Measurements from ENCODE around the gene ZBTB17. TPM values are rescaled to one million over a fixed set of nuclear protein-coding genes. Genes with fewer than 3 reads are reported as not detected.

The ZBTB17 gene
- total RNA-seq, 1 donor from 2014 or later, result 56.5 TPM

DNA sequence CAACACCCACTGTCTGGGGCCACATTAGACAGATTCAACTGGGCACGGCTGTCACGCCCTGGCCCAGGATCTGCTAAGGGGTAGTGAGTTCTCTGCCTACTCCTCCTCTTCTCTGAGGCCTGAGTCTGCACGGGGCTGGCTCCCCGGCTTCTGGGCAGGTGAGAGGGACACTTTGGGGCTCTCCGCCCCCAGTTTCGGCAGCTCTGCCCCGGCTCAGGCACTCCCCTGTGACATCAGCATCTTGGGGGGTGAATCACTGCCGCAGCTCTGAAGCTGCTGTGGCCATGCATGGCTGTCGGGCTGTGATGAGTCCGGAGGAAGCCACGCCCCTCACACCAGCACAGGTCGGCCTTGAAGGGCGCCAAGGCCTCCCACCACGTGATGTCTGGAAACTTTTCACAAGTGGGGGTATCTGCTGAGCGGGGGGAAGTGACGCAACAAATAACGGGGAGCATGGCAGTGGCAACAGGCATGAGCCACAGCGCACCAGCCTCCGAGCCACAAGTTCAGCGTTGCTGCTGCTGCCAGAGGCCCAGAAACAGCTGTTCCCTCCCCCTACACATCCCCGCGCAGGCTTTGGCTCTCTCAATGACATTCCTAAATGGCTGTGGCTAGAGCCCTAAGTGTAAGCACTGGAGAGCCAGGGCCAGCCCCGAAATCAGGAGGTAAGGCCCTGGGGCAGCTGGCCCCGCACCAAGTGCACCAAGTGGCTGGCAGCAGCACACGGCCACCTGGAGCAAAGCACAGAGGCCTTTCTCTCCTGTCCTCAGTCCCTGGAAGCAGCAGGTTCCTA is 26.3 kb downstream of the ZBTB17 start:
- intact Hi-C loops (cut with micrococcal nuclease), result no loop called here

- intact Hi-C loops (cut with micrococcal nuclease), result no loop called here
Measured at GRCh38 chr1:15948595-15949452, 27.1 kb downstream of the ZBTB17 start.

DNA sequence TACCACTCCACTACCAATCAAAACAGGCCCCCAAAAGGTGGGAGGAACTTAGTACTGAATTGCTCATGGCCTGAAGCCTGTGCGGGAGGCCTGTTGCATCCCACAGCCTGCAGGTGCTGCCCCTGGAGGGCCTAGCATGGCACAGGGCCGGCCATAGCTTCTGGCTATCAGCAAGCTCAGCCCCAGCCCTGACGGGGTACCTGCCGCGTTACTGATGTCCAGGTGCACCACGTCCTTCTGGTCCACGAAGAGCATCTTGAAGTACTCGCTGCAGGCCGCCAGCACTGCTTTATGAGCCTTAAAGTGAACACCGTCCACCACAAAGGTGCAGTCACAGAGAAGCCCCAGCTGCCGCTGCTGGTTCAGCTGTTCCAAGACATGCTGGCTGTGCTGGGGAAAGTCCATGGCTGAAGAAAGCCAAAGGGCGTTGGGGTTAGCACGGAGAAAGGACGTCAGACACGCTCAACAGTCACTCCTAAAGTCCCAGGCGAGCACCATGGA is 27.8 kb downstream of the ZBTB17 start:
- intact Hi-C loops (cut with micrococcal nuclease), result no loop called here

- intact Hi-C loops (cut with micrococcal nuclease), result no loop called here
Measured at GRCh38 chr1:15947382-15948090, 28.4 kb downstream of the ZBTB17 start.

DNA sequence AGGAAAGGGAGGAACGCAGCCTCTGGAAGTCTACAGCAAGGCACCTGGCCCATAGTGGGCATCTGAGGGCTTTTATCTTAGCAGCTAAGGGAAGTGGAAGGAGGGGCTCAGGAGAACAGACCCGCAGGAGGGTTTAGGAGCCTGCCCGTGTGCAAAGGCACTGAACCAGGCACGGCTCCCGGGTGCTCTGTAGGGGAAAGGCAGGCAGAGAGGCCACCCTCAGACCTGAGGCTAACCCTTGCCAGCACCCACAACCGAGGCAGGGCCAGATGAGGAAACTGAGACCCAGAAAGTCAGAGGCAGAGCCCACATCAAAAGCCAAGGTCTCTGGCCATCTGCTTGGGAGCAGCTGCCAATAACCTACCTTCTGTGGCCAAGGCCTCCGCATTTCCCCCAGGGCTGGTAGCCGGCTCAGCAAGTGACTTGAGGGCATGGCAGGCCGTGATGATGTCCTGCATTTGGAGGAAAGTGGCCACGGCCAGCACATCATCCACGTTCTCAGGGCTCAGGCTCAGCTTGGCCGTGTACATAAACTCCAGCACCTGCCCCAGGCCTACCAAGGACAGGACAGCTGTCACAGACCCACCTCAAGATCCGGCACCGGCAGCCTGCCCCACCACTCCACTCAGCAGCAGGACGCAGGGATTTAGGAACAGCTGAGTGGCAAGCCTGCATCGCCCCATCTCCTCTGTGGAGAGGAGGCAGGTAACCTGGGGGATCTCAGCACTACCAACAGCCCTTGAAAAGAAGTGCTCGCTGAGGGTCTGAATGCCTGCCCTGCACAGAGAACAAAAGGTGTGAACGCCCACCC is 29.1 kb downstream of the ZBTB17 start:
- intact Hi-C loops (cut with micrococcal nuclease), result no loop called here

GRCh38 chr1:15945832-15946448 is 30.0 kb downstream of the ZBTB17 start:
- intact Hi-C loops (cut with micrococcal nuclease), result no loop called here

- intact Hi-C loops (cut with micrococcal nuclease), result no loop called here
Measured at GRCh38 chr1:15945011-15945831, 30.7 kb downstream of the ZBTB17 start.

- intact Hi-C loops (cut with micrococcal nuclease), result no loop called here
Measured at GRCh38 chr1:15944308-15945010, 31.4 kb downstream of the ZBTB17 start.

- intact Hi-C loops (cut with micrococcal nuclease), result no loop called here
Measured at GRCh38 chr1:15943992-15944307, 32.0 kb downstream of the ZBTB17 start.

GRCh38 chr1:15943328-15943991 is 32.4 kb downstream of the ZBTB17 start:
- intact Hi-C loops (cut with micrococcal nuclease), result no loop called here

GRCh38 chr1:15942661-15943327 is 33.1 kb downstream of the ZBTB17 start:
- intact Hi-C loops (cut with micrococcal nuclease), result no loop called here

GRCh38 chr1:15941899-15942660 is 33.8 kb downstream of the ZBTB17 start:
- intact Hi-C loops (cut with micrococcal nuclease), result no loop called here

- intact Hi-C loops (cut with micrococcal nuclease), result no loop called here
Measured at GRCh38 chr1:15941044-15941840, 34.7 kb downstream of the ZBTB17 start.

- intact Hi-C loops (cut with micrococcal nuclease), result no loop called here
Measured at GRCh38 chr1:15940110-15941043, 35.5 kb downstream of the ZBTB17 start.

Measured in T-helper 1 cell treated with Interleukin-12 subunit alpha and Interleukin-12 subunit beta and Interleukin-4 antibody, amounts not matched to agents 30 ng/mL and 1 ng/mL, for 36 hours (primary cell).